PC-3 (cell line): ENCODE data around the gene MIER1.

Experiments
- CTCF ChIP-seq: fragments of 300-600 bp; sonication (generic); conservative IDR thresholded peaks from 2 replicates; pipeline ENCODE4 v1.5.1; 2017; ENCODE audit warnings: antibody characterized with exemption, low read depth, mild to moderate bottlenecking, low read length
- EZH2 ChIP-seq: fragments of 300-600 bp; sonication (generic); IDR thresholded peaks from one replicate; pipeline ENCODE4 v1.6.1; 2017; ENCODE audit warnings: antibody characterized with exemption, mild to moderate bottlenecking, low read length; ENCODE audit not compliant: unreplicated experiment
- EZH2phosphoT487 ChIP-seq: fragments of 300-600 bp; sonication (generic); IDR thresholded peaks from 2 replicates; pipeline ENCODE4 v1.6.1; 2018; ENCODE audit warnings: mild to moderate bottlenecking, antibody characterized with exemption, low read length, borderline replicate concordance

DNA sequence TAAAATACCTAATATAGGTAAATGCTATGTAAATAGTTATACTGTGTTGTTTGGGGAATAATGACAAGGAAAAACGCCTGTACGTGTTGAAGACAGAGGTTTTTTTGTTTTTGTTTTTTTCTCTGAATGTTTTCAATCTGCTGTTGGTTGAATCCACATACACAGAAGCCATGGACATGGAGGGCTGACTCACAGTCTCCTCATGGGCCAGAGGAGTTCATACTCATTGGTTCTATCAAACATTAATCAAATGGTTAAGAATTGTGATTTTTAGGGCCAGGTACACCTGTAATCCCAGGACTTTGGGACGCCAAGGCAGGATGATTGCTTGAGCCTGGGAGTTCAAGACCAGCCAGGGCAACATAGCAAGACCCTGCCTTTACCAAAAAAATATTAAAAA lies 20.5 kb downstream of the MIER1 start:
- TF ChIP-seq CTCF, result no peak
- no peak for TF ChIP-seq EZH2phosphoT487
- no peak for TF ChIP-seq EZH2
